Central memory CD8-positive, alpha-beta T cell (primary cell): Measurements from ENCODE around the gene CAP2.

Experiments used
- ATAC-seq: fragments of 150-1000 bp; cut with Tn5 transposase; replicated peaks from 2 replicates; pipeline ENCODE4 v1.10.0; 2022; ENCODE audit warnings: mild to moderate bottlenecking, moderate FRiP score, moderate number of reproducible peaks; ENCODE audit not compliant: poor library complexity, severe bottlenecking; ENCODE audit errors: extremely low read depth
- DNase-seq, 2 donors: peaks; one replicate each; pipeline ENCODE4 v3.0.0; 2021; ENCODE audit warnings: low spot score in 2 of 2
- H3K27ac Mint-ChIP-seq: one replicate; pipeline ENCODE4 v1.8.0; 2022; ENCODE audit warnings: low read depth, mild to moderate bottlenecking, moderate library complexity, mixed read lengths
- H3K27me3 Mint-ChIP-seq: one replicate; pipeline ENCODE4 v1.8.0; 2022; ENCODE audit warnings: mixed read lengths
- H3K36me3 Mint-ChIP-seq: one replicate; pipeline ENCODE4 v1.8.0; 2022; ENCODE audit warnings: mild to moderate bottlenecking, moderate library complexity, mixed read lengths; ENCODE audit not compliant: insufficient read depth
- H3K4me1 Mint-ChIP-seq: one replicate; pipeline ENCODE4 v1.8.0; 2022; ENCODE audit warnings: mixed read lengths
- H3K4me3 Mint-ChIP-seq: one replicate; pipeline ENCODE4 v1.8.0; 2022; ENCODE audit warnings: mild to moderate bottlenecking, moderate library complexity, mixed read lengths
- H3K9me3 Mint-ChIP-seq: one replicate; pipeline ENCODE4 v1.8.0; 2022; ENCODE audit warnings: mixed read lengths

CAP2 gene

GRCh38 chr6:17485946-17486345, 92.6 kb downstream of the CAP2 start:
- H3K36me3 Mint-ChIP-seq: no peaks in the 10 kb centered on the region
- H3K4me1 Mint-ChIP-seq: no peaks in the 10 kb centered on the region
- peaks cover 41% of the 10 kb centered on the region for H3K27me3 Mint-ChIP-seq
- DNase-seq (no peak), ATAC-seq (no peak)
- H3K27ac Mint-ChIP-seq: no peak overlapping the region
- no peaks in the 10 kb centered on the region for H3K9me3 Mint-ChIP-seq
- no peak overlapping the region for H3K4me3 Mint-ChIP-seq

GRCh38 chr6:17486680-17487079, 93.3 kb downstream of the CAP2 start:
- H3K27me3 Mint-ChIP-seq: peaks cover 45% of the 10 kb centered on the region
- ATAC-seq: no peak
- H3K27ac Mint-ChIP-seq: no peak overlapping the region

GRCh38 chr6:17490724-17491123, 97.3 kb downstream of the CAP2 start:
- peaks cover 69% of the 10 kb centered on the region for H3K27me3 Mint-ChIP-seq
- H3K9me3 Mint-ChIP-seq: no peaks in the 10 kb centered on the region

More at GRCh38 chr6:17486680-17487079, 93.3 kb downstream of the CAP2 start:
- H3K4me3 Mint-ChIP-seq: no peak overlapping the region
- no peak for DNase-seq
- H3K9me3 Mint-ChIP-seq: no peaks in the 10 kb centered on the region
- H3K36me3 Mint-ChIP-seq: no peaks in the 10 kb centered on the region
- H3K4me1 Mint-ChIP-seq: no peaks in the 10 kb centered on the region

GRCh38 chr6:17491416-17492142, 98.2 kb downstream of the CAP2 start:
- Mint-ChIP-seq H3K4me1 (no peaks in the 10 kb centered on the region), H3K27ac (no peak overlapping the region), H3K36me3 (no peaks in the 10 kb centered on the region), H3K4me3 (no peak overlapping the region), H3K27me3 (peaks cover 77% of the 10 kb centered on the region), H3K9me3 (no peaks in the 10 kb centered on the region)
- DNase-seq: no peak
- ATAC-seq: no peak

More at GRCh38 chr6:17490724-17491123, 97.3 kb downstream of the CAP2 start:
- H3K4me3 Mint-ChIP-seq: no peak overlapping the region
- H3K36me3 Mint-ChIP-seq: no peaks in the 10 kb centered on the region
- DNase-seq (no peak), ATAC-seq (no peak)
- H3K4me1 Mint-ChIP-seq: no peaks in the 10 kb centered on the region
- H3K27ac Mint-ChIP-seq: no peak overlapping the region

- DNase-seq (no peak), ATAC-seq (no peak)
- no peaks in the 10 kb centered on the region for H3K9me3 Mint-ChIP-seq
- no peaks in the 10 kb centered on the region for H3K4me1 Mint-ChIP-seq
- H3K36me3 Mint-ChIP-seq: no peaks in the 10 kb centered on the region
- H3K4me3 Mint-ChIP-seq: no peak overlapping the region
- H3K27me3 Mint-ChIP-seq: peaks cover 85% of the 10 kb centered on the region
- H3K27ac Mint-ChIP-seq: no peak overlapping the region
These were observed 99.0 kb downstream of the CAP2 start for GRCh38 chr6:17492350-17492749.

GRCh38 chr6:17493286-17493685, 99.9 kb downstream of the CAP2 start:
- ATAC-seq: no peak
- H3K27me3 Mint-ChIP-seq: peaks cover 86% of the 10 kb centered on the region

GRCh38 chr6:17494177-17494576, 100.8 kb downstream of the CAP2 start:
- DNase-seq: no peak
- Mint-ChIP-seq H3K4me3 (no peak overlapping the region), H3K36me3 (no peaks in the 10 kb centered on the region), H3K9me3 (no peaks in the 10 kb centered on the region), H3K27me3 (peaks cover 82% of the 10 kb centered on the region), H3K4me1 (no peaks in the 10 kb centered on the region), H3K27ac (no peak overlapping the region)
- no peak for ATAC-seq

More at GRCh38 chr6:17493286-17493685, 99.9 kb downstream of the CAP2 start:
- Mint-ChIP-seq H3K4me3 (no peak overlapping the region), H3K4me1 (no peaks in the 10 kb centered on the region), H3K36me3 (no peaks in the 10 kb centered on the region), H3K9me3 (no peaks in the 10 kb centered on the region), H3K27ac (no peak overlapping the region)
- DNase-seq: no peak

GRCh38 chr6:17494919-17495318, 101.5 kb downstream of the CAP2 start:
- Mint-ChIP-seq H3K4me3 (no peak overlapping the region), H3K4me1 (no peaks in the 10 kb centered on the region), H3K27ac (no peak overlapping the region), H3K9me3 (no peaks in the 10 kb centered on the region), H3K27me3 (peaks cover 81% of the 10 kb centered on the region), H3K36me3 (no peaks in the 10 kb centered on the region)
- ATAC-seq (no peak), DNase-seq (no peak)

- H3K36me3 Mint-ChIP-seq: no peaks in the 10 kb centered on the region
- no peaks in the 10 kb centered on the region for H3K9me3 Mint-ChIP-seq
- H3K4me3 Mint-ChIP-seq: no peak overlapping the region
- DNase-seq (no peak), ATAC-seq (no peak)
- H3K4me1 Mint-ChIP-seq: no peaks in the 10 kb centered on the region
- H3K27me3 Mint-ChIP-seq: peaks cover 64% of the 10 kb centered on the region
- H3K27ac Mint-ChIP-seq: no peak overlapping the region
These were observed 104.2 kb downstream of the CAP2 start for GRCh38 chr6:17497535-17498095.

- no peak overlapping the region for H3K4me3 Mint-ChIP-seq
- no peaks in the 10 kb centered on the region for H3K36me3 Mint-ChIP-seq
- ATAC-seq (no peak), DNase-seq (no peak)
- no peaks in the 10 kb centered on the region for H3K4me1 Mint-ChIP-seq
- H3K9me3 Mint-ChIP-seq: no peaks in the 10 kb centered on the region
- H3K27ac Mint-ChIP-seq: no peak overlapping the region
- H3K27me3 Mint-ChIP-seq: peaks cover 37% of the 10 kb centered on the region
These were observed 108.0 kb downstream of the CAP2 start for GRCh38 chr6:17501442-17501841.

GRCh38 chr6:17501982-17502704, 108.7 kb downstream of the CAP2 start:
- Mint-ChIP-seq H3K27me3 (peaks cover 37% of the 10 kb centered on the region), H3K27ac (no peak overlapping the region), H3K4me1 (no peaks in the 10 kb centered on the region), H3K36me3 (no peaks in the 10 kb centered on the region), H3K9me3 (no peaks in the 10 kb centered on the region), H3K4me3 (no peak overlapping the region)
- DNase-seq (no peak), ATAC-seq (no peak)

GRCh38 chr6:17503051-17503450, 109.7 kb downstream of the CAP2 start:
- ATAC-seq: no peak
- Mint-ChIP-seq H3K9me3 (no peaks in the 10 kb centered on the region), H3K4me3 (no peak overlapping the region), H3K4me1 (no peaks in the 10 kb centered on the region), H3K27me3 (peaks cover 37% of the 10 kb centered on the region), H3K36me3 (no peaks in the 10 kb centered on the region), H3K27ac (no peak overlapping the region)
- no peak for DNase-seq

GRCh38 chr6:17504005-17504404, 110.6 kb downstream of the CAP2 start:
- H3K27ac Mint-ChIP-seq: no peak overlapping the region
- ATAC-seq (no peak), DNase-seq (no peak)
- H3K4me3 Mint-ChIP-seq: no peak overlapping the region
- H3K4me1 Mint-ChIP-seq: no peaks in the 10 kb centered on the region
- no peaks in the 10 kb centered on the region for H3K9me3 Mint-ChIP-seq
- H3K36me3 Mint-ChIP-seq: no peaks in the 10 kb centered on the region
- H3K27me3 Mint-ChIP-seq: peaks cover 43% of the 10 kb centered on the region
